IPS-20b (cell line): Measurements from ENCODE around the gene STH.
"Not testable (repeated sequence)": the region's sequence is repeated elsewhere in the genome, so short reads cannot be mapped to it uniquely, and the experiment has no call there.

Source experiments
- H3K27ac ChIP-seq: one replicate; pipeline ENCODE4 v1.5.1; 2013; ENCODE audit warnings: low read length
- H3K27me3 ChIP-seq: 2 replicates; pipeline ENCODE4 v1.6.1; 2013; ENCODE audit warnings: mild to moderate bottlenecking, low read length, inconsistent platforms; ENCODE audit not compliant: insufficient read depth
- H3K36me3 ChIP-seq: 2 replicates; pipeline ENCODE4 v1.6.1; 2013; ENCODE audit warnings: low read depth, mild to moderate bottlenecking, inconsistent platforms, low read length, moderate library complexity; ENCODE audit not compliant: insufficient read depth
- H3K4me1 ChIP-seq: 2 replicates; pipeline ENCODE4 v1.6.1; 2013; ENCODE audit warnings: mild to moderate bottlenecking, control low read depth, inconsistent platforms, low read length, moderate library complexity; ENCODE audit not compliant: insufficient read depth
- H3K4me3 ChIP-seq: 2 replicates; pipeline ENCODE4 v1.5.1; 2013; ENCODE audit warnings: mild to moderate bottlenecking, low read length, inconsistent platforms
- H3K9ac ChIP-seq: 2 replicates; pipeline ENCODE4 v1.6.1; 2013; ENCODE audit warnings: low read depth, mild to moderate bottlenecking, inconsistent platforms, low read length, moderate library complexity
- H3K9me3 ChIP-seq: 2 replicates; pipeline ENCODE4 v1.6.1; 2013; ENCODE audit warnings: mild to moderate bottlenecking, low read depth, low read length, inconsistent platforms; ENCODE audit not compliant: insufficient read depth

Gene STH, protein sequence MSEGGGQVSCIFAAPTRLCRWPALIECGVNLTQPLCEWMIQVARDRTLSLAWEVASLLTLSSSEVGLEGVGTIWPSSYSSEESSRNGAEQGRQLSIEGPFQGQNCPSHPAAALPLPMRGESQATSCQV

DNA sequence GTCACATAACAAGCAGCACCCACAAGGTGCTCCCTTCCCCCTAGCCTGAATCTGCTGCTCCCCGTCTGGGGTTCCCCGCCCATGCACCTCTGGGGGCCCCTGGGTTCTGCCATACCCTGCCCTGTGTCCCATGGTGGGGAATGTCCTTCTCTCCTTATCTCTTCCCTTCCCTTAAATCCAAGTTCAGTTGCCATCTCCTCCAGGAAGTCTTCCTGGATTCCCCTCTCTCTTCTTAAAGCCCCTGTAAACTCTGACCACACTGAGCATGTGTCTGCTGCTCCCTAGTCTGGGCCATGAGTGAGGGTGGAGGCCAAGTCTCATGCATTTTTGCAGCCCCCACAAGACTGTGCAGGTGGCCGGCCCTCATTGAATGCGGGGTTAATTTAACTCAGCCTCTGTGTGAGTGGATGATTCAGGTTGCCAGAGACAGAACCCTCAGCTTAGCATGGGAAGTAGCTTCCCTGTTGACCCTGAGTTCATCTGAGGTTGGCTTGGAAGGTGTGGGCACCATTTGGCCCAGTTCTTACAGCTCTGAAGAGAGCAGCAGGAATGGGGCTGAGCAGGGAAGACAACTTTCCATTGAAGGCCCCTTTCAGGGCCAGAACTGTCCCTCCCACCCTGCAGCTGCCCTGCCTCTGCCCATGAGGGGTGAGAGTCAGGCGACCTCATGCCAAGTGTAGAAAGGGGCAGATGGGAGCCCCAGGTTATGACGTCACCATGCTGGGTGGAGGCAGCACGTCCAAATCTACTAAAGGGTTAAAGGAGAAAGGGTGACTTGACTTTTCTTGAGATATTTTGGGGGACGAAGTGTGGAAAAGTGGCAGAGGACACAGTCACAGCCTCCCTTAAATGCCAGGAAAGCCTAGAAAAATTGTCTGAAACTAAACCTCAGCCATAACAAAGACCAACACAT lies at the start of gene STH:
STH (plus strand) TSS at position 264 of the 913 bp plus-strand sequence; CDS start at position 294, 30 bp downstream.
- Histone ChIP-seq H3K4me3 (no peak within 1 kb of the TSS), H3K9me3 (no peaks in the 10 kb centered on the region), H3K36me3 (no peaks in the 10 kb centered on the region), H3K4me1 (no peaks in the 10 kb centered on the region), H3K27ac (no peak within 1 kb of the TSS), H3K27me3 (no peaks in the 10 kb centered on the region), H3K9ac (no peak within 1 kb of the TSS)

DNA sequence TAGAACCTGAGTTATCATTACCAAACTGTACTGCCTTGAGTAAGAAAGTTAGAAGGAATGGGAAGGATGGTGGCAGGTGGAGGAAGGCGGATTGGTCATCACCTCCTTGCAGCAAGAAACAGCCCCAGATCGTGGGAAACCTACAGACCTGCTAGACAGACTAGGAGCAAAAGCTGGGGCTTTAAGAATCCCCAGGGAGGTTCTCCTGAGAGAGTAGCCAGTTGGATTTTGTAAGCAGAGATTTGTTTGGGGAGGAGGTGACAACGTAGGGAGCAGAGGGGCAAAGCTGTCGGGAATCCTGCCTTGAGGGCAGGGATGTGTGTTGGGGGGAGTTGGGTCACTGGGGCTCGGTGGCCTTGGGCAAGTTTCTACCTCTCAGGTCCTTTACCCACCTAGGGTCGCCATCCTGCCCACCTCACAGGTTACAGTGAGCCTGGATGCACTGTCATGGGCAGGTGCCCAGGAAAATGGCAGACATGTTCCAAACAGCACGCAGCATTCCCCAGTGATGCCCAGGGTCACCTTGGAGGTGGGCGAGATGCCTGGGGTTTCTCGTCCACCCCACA lies 49.2 kb upstream of the STH start:
- no peak overlapping the region for H3K9ac ChIP-seq
- H3K36me3 ChIP-seq, result no peaks in the 10 kb centered on the region
- peaks cover 6% of the 10 kb centered on the region; the same call in 1 of the 2 replicates for H3K4me1 ChIP-seq
- H3K4me3 ChIP-seq, result no peak overlapping the region
- H3K9me3 ChIP-seq, result no peaks in the 10 kb centered on the region
- peaks cover 21% of the 10 kb centered on the region for H3K27me3 ChIP-seq
- no peak overlapping the region for H3K27ac ChIP-seq

DNA sequence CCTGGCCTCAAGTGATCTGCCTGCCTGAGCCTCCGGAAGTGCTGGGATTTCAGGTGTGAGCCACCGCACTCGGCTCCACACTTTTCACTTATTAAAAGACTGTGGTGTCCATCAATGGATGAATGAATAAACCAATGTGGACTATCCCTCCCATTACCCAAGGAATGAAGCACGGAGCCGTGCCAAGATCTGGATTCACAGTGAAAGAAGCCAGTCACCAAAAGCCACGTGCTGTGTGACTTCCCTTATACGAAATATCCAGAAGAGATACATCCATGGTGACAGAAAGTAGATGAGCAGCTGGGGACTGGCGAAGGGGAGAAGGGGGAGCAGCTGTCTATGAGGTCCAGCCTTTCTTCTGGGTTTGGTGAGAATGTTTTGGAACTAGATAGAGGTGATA lies 48.2 kb upstream of the STH start:
- Histone ChIP-seq H3K36me3 (no peaks in the 10 kb centered on the region), H3K4me3 (no peak overlapping the region), H3K27me3 (peaks cover 21% of the 10 kb centered on the region), H3K9ac (no peak overlapping the region), H3K27ac (no peak overlapping the region), H3K9me3 (no peaks in the 10 kb centered on the region), H3K4me1 (peaks cover 6% of the 10 kb centered on the region; the same call in 1 of the 2 replicates)

DNA sequence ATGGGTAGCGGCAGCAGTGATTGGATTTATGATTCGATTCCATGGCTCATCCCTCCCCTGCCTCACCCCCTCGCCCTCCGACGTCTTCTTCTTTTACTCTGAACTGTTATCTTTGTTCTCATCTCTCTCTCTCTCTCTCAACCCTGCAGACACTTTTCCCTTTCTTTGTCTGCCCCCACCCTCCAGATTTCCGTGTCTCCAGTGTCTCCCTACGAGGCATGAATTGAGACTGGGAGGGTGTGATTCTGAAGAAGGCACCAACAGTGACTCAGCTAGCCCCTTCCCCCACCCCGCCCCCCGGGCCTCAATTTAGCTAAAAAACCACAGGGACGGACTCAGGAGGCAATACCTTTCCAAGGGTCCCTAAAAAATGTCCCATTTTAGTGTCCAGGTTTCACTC lies 47.6 kb upstream of the STH start:
- H3K4me3 ChIP-seq, result no peak overlapping the region
- H3K27me3 ChIP-seq, result peaks cover 21% of the 10 kb centered on the region
- no peak overlapping the region for H3K27ac ChIP-seq
- no peak overlapping the region for H3K9ac ChIP-seq
- H3K9me3 ChIP-seq, result no peaks in the 10 kb centered on the region
- peaks cover 6% of the 10 kb centered on the region; the same call in 1 of the 2 replicates for H3K4me1 ChIP-seq
- H3K36me3 ChIP-seq, result no peaks in the 10 kb centered on the region

DNA sequence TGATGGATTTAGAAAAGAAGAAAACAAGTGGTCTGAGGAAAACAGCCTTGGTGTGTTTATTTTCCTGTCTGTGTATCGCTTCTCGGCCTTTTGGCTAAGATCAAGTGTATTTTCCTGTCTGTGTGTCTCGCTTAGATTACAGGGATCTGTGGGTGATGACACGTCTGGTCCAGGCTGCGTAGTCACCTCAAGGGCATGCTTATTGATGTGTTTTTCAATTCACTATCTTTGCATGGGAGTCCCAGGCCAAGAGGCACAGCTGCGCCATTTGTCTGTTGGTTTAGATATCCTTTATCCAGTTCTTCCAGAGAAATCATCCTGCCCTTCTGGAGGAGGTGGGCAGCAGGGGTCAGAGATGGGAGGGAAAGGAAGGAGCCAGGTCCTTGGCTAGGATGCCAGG lies 47.1 kb upstream of the STH start:
- Histone ChIP-seq H3K36me3 (no peaks in the 10 kb centered on the region), H3K4me3 (no peak overlapping the region), H3K27ac (no peak overlapping the region), H3K9ac (no peak overlapping the region), H3K4me1 (peaks cover 6% of the 10 kb centered on the region; the same call in 1 of the 2 replicates), H3K27me3 (peaks cover 21% of the 10 kb centered on the region), H3K9me3 (no peaks in the 10 kb centered on the region)

DNA sequence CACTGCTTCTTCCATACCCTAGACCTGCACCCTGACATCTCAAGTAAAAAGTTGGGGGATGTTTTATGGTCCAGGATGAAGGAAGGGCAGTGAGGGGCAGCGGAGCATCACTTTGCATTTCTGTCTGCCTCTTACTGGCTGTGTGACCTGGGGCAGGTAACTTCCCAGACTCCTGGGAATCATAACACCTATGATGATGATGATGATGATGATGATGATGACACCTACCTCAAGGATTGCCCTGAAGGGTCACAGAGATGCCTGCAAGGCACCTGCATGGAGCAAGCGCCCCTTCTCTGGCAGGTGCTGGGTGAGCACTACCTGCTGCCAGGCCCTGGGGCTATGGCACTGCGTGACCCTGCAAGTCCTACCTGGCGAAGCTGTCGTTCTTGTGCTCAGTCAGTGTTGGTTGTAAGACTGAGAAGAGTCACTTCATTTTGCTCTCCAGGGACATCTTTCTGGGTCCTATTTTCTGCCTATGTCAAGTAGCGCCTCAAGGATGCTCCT lies 46.2 kb upstream of the STH start:
- no peak overlapping the region for H3K27ac ChIP-seq
- H3K36me3 ChIP-seq, result no peaks in the 10 kb centered on the region
- peaks cover 6% of the 10 kb centered on the region; the same call in 1 of the 2 replicates for H3K4me1 ChIP-seq
- H3K9me3 ChIP-seq, result no peaks in the 10 kb centered on the region
- peaks cover 21% of the 10 kb centered on the region for H3K27me3 ChIP-seq
- H3K9ac ChIP-seq, result no peak overlapping the region
- no peak overlapping the region for H3K4me3 ChIP-seq

DNA sequence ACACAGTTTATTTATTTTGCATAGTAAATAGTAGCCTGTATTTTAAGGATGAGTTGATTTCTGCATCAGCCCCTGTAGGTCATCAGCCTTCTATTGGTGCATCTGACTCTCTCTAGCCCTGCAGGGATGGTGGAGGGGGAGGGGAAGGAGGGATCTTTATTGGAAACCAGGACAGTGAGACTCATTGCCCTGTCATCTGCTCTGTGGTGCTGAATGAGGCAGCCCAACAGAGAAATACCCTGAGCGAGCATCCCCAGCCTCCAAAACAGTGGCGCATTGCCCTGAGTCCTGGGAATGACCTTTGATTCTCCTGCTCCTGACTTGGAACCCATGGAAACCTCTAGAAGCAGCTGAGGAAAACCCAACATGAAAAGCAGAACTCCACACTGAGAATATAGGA lies 45.5 kb upstream of the STH start:
- Histone ChIP-seq H3K9ac (no peak overlapping the region), H3K36me3 (no peaks in the 10 kb centered on the region), H3K27me3 (peaks cover 18% of the 10 kb centered on the region), H3K4me1 (peaks cover 4% of the 10 kb centered on the region; the same call in 1 of the 2 replicates), H3K9me3 (no peaks in the 10 kb centered on the region), H3K27ac (no peak overlapping the region), H3K4me3 (no peak overlapping the region)

DNA sequence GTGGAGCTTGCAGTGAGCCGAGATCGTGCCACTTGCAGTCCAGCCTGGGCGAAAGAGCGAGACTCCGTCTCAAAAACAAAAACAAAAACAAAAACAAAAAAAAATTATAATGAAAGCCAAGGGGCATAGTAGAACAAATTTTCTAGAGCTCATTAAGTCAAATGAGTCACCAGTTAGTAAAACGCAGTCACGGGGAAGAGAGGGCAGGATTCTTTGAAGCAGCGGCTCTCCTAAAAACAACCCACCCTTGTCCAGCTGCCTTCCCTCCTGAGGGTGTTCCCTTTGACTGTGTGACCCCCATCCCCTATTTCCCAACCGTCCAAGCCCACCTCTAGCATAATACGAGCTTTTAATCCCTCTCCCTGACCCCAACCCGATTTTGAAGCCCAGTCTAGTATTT lies 44.1 kb upstream of the STH start:
- no peaks in the 10 kb centered on the region for H3K9me3 ChIP-seq
- peaks cover 5% of the 10 kb centered on the region for H3K27me3 ChIP-seq
- no peak overlapping the region for H3K9ac ChIP-seq
- no peak overlapping the region for H3K4me3 ChIP-seq
- no peak overlapping the region for H3K27ac ChIP-seq
- H3K36me3 ChIP-seq, result no peaks in the 10 kb centered on the region
- no peaks in the 10 kb centered on the region for H3K4me1 ChIP-seq

DNA sequence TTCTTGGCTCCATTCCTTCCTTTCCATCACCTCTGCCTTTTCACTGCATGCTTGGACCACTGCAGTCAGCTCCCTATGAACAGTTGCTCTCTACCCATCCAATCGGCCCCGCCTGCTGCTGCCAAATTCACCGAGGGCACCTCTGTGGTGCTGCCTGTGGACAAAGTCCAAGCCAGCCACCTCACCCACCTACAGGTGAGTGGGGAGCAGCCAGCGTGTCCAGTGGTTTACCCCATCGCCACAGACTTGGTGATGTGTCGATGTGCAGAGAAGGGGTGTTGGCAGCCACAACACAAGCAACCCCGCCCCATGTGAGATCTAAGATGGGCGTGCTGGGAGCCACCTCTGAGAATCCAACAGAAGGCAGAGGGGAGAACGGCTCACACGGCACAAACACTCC lies 43.7 kb upstream of the STH start:
- H3K9ac ChIP-seq, result no peak overlapping the region
- no peaks in the 10 kb centered on the region for H3K9me3 ChIP-seq
- H3K4me3 ChIP-seq, result no peak overlapping the region
- H3K36me3 ChIP-seq, result no peaks in the 10 kb centered on the region
- no peaks in the 10 kb centered on the region for H3K4me1 ChIP-seq
- H3K27ac ChIP-seq, result no peak overlapping the region
- peaks cover under 1% of the 10 kb centered on the region; the same call in 1 of the 2 replicates for H3K27me3 ChIP-seq

DNA sequence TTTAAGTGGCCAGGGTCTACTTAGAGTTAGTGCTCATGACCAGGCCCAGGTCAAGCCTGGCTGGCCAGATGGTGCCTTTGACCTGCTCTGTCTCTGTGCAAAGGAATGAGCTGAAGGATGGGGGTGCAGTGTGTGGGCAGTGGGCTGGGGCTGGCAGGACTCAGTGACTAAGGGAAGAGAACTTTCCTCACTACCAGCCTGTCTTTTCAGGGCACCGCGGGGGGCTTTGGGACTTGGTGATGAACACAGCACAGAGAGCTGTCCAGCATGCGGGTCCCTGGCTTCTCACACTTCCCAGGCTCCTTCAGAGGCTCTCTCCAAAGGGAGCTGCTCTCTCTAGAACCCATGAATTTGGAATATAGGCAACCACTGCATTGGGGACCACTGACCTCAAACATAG lies 43.0 kb upstream of the STH start:
- Histone ChIP-seq H3K27ac (no peak overlapping the region), H3K36me3 (no peaks in the 10 kb centered on the region), H3K9me3 (no peaks in the 10 kb centered on the region), H3K27me3 (no peaks in the 10 kb centered on the region), H3K4me1 (no peaks in the 10 kb centered on the region), H3K4me3 (no peak overlapping the region), H3K9ac (no peak overlapping the region)

DNA sequence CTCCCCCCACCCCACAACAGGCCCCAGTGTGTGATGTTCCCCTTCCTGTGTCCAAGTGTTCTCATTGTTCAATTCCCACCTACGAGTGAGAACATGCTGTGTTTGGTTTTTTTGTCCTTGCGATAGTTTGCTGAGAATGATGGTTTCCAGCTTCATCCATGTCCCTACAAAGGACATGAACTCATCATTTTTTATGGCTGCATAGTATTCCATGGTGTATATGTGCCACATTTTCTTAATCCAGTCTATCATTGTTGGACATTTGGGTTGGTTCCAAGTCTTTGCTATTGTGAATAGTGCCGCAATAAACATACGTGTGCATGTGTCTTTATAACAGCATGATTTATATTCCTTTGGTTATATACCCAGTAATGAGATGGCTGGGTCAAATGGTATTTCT lies 42.3 kb upstream of the STH start:
- not testable (repeated sequence) for H3K27me3 ChIP-seq, H3K27ac ChIP-seq, H3K4me3 ChIP-seq, H3K9ac ChIP-seq, H3K9me3 ChIP-seq, H3K36me3 ChIP-seq, H3K4me1 ChIP-seq
